NCI-H1105 treated with DMSO at 0.1 percent for 48 hours (cell line): ENCODE measurements around the gene PRR23E.

Experiments
- DNase-seq: peaks from one replicate; lab custom pipeline; 2025; lab: John Stamatoyannopoulos, UW

PRR23E gene

GRCh38 chr3:127185268-127185667, 7.7 kb upstream of the PRR23E start:
- DNase-seq = no peak

- no peak for DNase-seq
Observed at GRCh38 chr3:127185962-127186674, 6.8 kb upstream of the PRR23E start.

- no peak for DNase-seq
Observed at GRCh38 chr3:127187316-127187715, 5.6 kb upstream of the PRR23E start.

GRCh38 chr3:127193341-127193740, 410 bp downstream of the PRR23E start:
- DNase-seq = no peak

- DNase-seq = no peak
Observed at GRCh38 chr3:127193775-127194174, 844 bp downstream of the PRR23E start.

- no peak for DNase-seq
Observed at GRCh38 chr3:127194601-127195187, 1.8 kb downstream of the PRR23E start.

- no peak for DNase-seq
Observed at GRCh38 chr3:127195417-127195816, 2.5 kb downstream of the PRR23E start.

GRCh38 chr3:127196002-127196401, 3.1 kb downstream of the PRR23E start:
- no peak for DNase-seq

- no peak for DNase-seq
Observed at GRCh38 chr3:127196466-127197299, 3.8 kb downstream of the PRR23E start.

- DNase-seq = no peak
Observed at GRCh38 chr3:127197300-127198189, 4.6 kb downstream of the PRR23E start.

GRCh38 chr3:127200086-127200691, 7.3 kb downstream of the PRR23E start:
- no peak for DNase-seq

GRCh38 chr3:127203024-127203423, 10.1 kb downstream of the PRR23E start:
- DNase-seq = no peak

- DNase-seq = no peak
Observed at GRCh38 chr3:127204841-127205582, 12.1 kb downstream of the PRR23E start.

- DNase-seq = no peak
Observed at GRCh38 chr3:127206154-127206553, 13.2 kb downstream of the PRR23E start.

GRCh38 chr3:127206611-127207516, 13.9 kb downstream of the PRR23E start:
- DNase-seq = no peak

GRCh38 chr3:127207727-127208482, 15.0 kb downstream of the PRR23E start:
- DNase-seq = no peak

- no peak for DNase-seq
Observed at GRCh38 chr3:127208483-127209100, 15.7 kb downstream of the PRR23E start.

- peak; percentile 88 for DNase-seq
Observed at GRCh38 chr3:127209155-127209839, 16.4 kb downstream of the PRR23E start.
